Body of pancreas (tissue), 4 donors: ENCODE measurements around the gene SURF4.

Experiments
- CTCF ChIP-seq, 7 experiments: fragments of 450-650 bp in 4 of 7; fragments of 200-600 bp in 3 of 7; sonication (generic) in 3 of 7; IDR thresholded peaks; one replicate each; pipeline ENCODE4 v1.5.1; 2016 to 2019; ENCODE audit warnings: antibody characterized with exemption in 7 of 7
- POLR2A ChIP-seq, 3 donors: fragments of 450-650 bp; IDR thresholded peaks; one replicate each; pipeline ENCODE4 v1.6.1; 2016; ENCODE audit warnings: antibody characterized with exemption in 3 of 3, mild to moderate bottlenecking in 2 of 3

- TF ChIP-seq CTCF (IDR thresholded peaks at IDR 0.05), result no peak
- no peak for TF ChIP-seq POLR2A (IDR thresholded peaks at IDR 0.05)
Measured at GRCh38 chr9:133408042-133408441, 32.2 kb upstream of the SURF4 start.
